Measurements from ENCODE around the gene RAB1B.

DNA sequence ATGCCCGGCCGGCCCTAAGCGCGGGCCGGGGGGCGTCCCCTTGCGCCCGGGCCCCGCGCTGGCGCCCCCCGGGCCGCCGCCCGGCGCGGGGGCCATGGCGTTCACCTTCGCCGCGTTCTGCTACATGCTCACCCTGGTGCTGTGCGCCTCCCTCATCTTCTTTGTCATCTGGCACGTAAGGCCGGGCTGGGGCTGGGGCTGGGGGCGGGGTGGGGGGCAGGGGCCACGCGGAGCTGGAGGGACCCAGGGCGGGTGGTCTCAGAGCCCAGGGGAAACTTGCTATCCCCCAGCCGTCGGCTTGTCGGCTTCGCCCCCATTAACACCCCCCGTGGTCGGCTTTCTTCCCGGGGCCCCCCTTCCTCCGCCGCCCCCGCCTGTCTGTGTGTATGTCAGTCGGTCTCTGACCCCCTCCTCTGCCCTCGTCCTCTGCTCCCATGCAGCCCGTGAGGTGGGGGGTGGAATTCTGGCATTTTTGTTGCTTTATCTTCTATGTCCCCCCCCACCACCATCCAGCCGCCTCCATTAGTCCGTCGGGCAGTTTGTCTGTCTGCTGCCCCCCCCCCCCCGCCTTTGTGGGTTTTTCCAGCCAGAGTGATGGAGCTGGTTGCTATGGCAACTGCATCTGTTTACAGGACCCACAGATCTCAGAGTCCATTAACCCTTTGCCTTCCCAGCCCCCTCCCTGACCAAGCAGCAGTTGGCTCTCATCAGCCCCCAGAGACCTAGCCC, 10.1 kb downstream of the RAB1B start:
- TF ChIP-seq, protein P1, sequence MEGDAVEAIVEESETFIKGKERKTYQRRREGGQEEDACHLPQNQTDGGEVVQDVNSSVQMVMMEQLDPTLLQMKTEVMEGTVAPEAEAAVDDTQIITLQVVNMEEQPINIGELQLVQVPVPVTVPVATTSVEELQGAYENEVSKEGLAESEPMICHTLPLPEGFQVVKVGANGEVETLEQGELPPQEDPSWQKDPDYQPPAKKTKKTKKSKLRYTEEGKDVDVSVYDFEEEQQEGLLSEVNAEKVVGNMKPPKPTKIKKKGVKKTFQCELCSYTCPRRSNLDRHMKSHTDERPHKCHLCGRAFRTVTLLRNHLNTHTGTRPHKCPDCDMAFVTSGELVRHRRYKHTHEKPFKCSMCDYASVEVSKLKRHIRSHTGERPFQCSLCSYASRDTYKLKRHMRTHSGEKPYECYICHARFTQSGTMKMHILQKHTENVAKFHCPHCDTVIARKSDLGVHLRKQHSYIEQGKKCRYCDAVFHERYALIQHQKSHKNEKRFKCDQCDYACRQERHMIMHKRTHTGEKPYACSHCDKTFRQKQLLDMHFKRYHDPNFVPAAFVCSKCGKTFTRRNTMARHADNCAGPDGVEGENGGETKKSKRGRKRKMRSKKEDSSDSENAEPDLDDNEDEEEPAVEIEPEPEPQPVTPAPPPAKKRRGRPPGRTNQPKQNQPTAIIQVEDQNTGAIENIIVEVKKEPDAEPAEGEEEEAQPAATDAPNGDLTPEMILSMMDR (conservative IDR thresholded peaks at IDR 0.05 in 1 of 2, IDR thresholded peaks at IDR 0.05 in 1 of 2; ENCODE audit: extremely low read depth in 1 of 2, insufficient read depth in 1 of 2, low read depth in 1 of 2, low read length in 2 of 2): no peak
- TF ChIP-seq EZH2 (IDR thresholded peaks at IDR 0.05; ENCODE audit: borderline replicate concordance, low read length): no peak
